Measurements from ENCODE around the gene GALNT5.

Gene GALNT5

DNA sequence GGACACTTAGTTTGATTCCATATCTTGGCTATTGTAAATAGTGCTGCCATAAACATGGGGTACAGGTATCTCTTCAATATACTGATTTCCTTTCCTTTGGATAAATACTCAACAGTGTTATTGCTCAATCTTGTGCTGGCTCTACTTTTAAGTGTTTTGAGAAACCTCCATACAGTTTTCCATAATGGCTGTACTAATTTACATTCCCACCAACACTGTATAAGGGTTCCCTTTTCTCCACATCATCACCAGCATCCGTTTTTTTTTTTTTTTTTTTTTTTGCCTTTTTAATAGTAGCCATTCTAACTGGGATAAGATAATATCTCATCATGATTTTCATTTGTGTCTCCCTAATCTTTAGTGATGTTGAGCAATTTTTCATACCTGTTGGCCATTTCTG is 29.9 kb upstream of the GALNT5 start:
- no peaks in the 10 kb centered on the region for H3K4me1 ChIP-seq (ENCODE audit: control insufficient read depth in 1 of 2, insufficient read depth in 2 of 2, low read length in 2 of 2)
- no peak overlapping the region for H4K8ac ChIP-seq (ENCODE audit: low read depth, low read length)
- H3K18ac ChIP-seq (ENCODE audit: low read length) = no peak overlapping the region
- H3K27me3 ChIP-seq (ENCODE audit: insufficient read depth, low read length) = no peaks in the 10 kb centered on the region
- no peak overlapping the region for H3K4ac ChIP-seq (ENCODE audit: low read depth, low read length)
- H2AFZ ChIP-seq (ENCODE audit: insufficient read depth, low read length, poor library complexity) = no peak overlapping the region
- no peak overlapping the region for H3K23ac ChIP-seq (ENCODE audit: low read length)
- H3K79me2 ChIP-seq (ENCODE audit: control insufficient read depth, insufficient read depth, low read length, poor library complexity) = no peaks in the 10 kb centered on the region
- no peak overlapping the region for H2AK5ac ChIP-seq (ENCODE audit: low read length)
- H4K91ac ChIP-seq (ENCODE audit: low read depth, low read length) = no peak overlapping the region
- no peak overlapping the region for H3K9ac ChIP-seq (ENCODE audit: low read length)
- no CpG with 5 or more reads among the region's 1 CpG for WGBS (ENCODE audit: extremely low coverage, insufficient coverage, insufficient read length)
- H2BK12ac ChIP-seq (ENCODE audit: low read length) = no peak overlapping the region
- H2BK120ac ChIP-seq (ENCODE audit: insufficient read depth, low read length, poor library complexity) = no peak overlapping the region
- no peak overlapping the region for H3K14ac ChIP-seq (ENCODE audit: low read length)
- DNase-seq = no peak
- H3K27ac ChIP-seq (ENCODE audit: low read depth, low read length) = no peak overlapping the region
- H4K12ac ChIP-seq (ENCODE audit: low read depth, low read length) = no peak overlapping the region
- H3K36me3 ChIP-seq (ENCODE audit: control insufficient read depth in 1 of 2, insufficient read depth in 2 of 2, low read length in 2 of 2) = no peaks in the 10 kb centered on the region
- no peak overlapping the region for H3K4me2 ChIP-seq (ENCODE audit: low read length)
- H2BK5ac ChIP-seq (ENCODE audit: low read depth, low read length, poor library complexity) = no peak overlapping the region
- H3K9me3 ChIP-seq (ENCODE audit: insufficient read depth, low read depth, low read length) = no peaks in the 10 kb centered on the region
- no peaks in the 10 kb centered on the region for H3K79me1 ChIP-seq (ENCODE audit: low read length)
- H3K4me3 ChIP-seq (ENCODE audit: low read depth, low read length) = no peak overlapping the region

DNA sequence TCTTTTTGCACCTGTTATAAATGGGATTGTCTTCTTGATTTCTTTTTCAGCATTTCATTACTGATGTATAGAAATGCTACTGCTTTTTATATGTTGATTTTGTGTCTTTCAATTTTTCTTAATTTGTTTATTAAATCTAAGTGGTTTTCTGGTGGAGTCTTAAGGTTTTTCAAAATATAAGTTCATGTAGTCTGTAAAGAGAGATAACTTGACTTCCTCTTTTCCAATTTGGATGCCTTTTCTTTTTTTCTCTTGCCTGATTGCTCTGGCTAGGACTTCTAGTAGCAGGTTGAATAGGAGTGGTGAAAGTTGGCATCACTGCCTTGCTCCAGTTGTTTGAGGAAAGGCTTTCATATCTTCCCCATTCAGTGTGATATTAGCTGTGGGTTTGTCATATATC is 28.6 kb upstream of the GALNT5 start:
- Histone ChIP-seq H2AFZ (ENCODE audit: insufficient read depth, low read length, poor library complexity) (no peak overlapping the region), H4K12ac (ENCODE audit: low read depth, low read length) (no peak overlapping the region), H3K79me2 (ENCODE audit: control insufficient read depth, insufficient read depth, low read length, poor library complexity) (no peaks in the 10 kb centered on the region), H3K18ac (ENCODE audit: low read length) (no peak overlapping the region), H3K27me3 (ENCODE audit: insufficient read depth, low read length) (no peaks in the 10 kb centered on the region), H2BK5ac (ENCODE audit: low read depth, low read length, poor library complexity) (no peak overlapping the region), H3K14ac (ENCODE audit: low read length) (no peak overlapping the region), H3K27ac (ENCODE audit: low read depth, low read length) (no peak overlapping the region), H2AK5ac (ENCODE audit: low read length) (no peak overlapping the region), H3K9ac (ENCODE audit: low read length) (no peak overlapping the region), H3K23ac (ENCODE audit: low read length) (no peak overlapping the region), H4K91ac (ENCODE audit: low read depth, low read length) (no peak overlapping the region), H4K8ac (ENCODE audit: low read depth, low read length) (no peak overlapping the region), H3K9me3 (ENCODE audit: insufficient read depth, low read depth, low read length) (no peaks in the 10 kb centered on the region), H2BK12ac (ENCODE audit: low read length) (no peak overlapping the region), H3K4me3 (ENCODE audit: low read depth, low read length) (no peak overlapping the region), H3K4me2 (ENCODE audit: low read length) (no peak overlapping the region), H2BK120ac (ENCODE audit: insufficient read depth, low read length, poor library complexity) (no peak overlapping the region), H3K36me3 (ENCODE audit: control insufficient read depth in 1 of 2, insufficient read depth in 2 of 2, low read length in 2 of 2) (no peaks in the 10 kb centered on the region), H3K4ac (ENCODE audit: low read depth, low read length) (no peak overlapping the region), H3K79me1 (ENCODE audit: low read length) (no peaks in the 10 kb centered on the region), H3K4me1 (ENCODE audit: control insufficient read depth in 1 of 2, insufficient read depth in 2 of 2, low read length in 2 of 2) (no peaks in the 10 kb centered on the region)
- DNase-seq = no peak

DNA sequence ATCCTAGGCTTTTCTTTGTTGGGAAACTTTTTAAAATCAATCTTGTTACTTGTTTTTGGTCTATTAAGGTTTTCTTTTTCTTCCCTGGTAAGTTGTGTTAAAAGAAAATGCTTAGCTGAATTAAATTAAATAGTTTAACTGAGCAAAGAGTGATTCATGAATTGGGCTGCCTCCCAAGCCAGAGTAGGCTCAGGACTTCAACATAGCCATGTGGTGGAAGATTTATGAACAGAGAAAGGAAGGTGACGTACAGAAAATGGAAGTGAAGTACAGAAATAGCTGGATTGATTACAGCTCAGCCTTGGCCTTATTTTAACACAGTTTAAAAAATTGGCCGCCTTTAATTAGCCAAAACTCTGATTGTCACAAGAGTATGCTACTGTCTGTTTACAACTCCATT is 27.9 kb upstream of the GALNT5 start:
- H4K8ac ChIP-seq (ENCODE audit: low read depth, low read length) = no peak overlapping the region
- no peak overlapping the region for H3K23ac ChIP-seq (ENCODE audit: low read length)
- H2BK5ac ChIP-seq (ENCODE audit: low read depth, low read length, poor library complexity) = no peak overlapping the region
- no peak overlapping the region for H3K4me3 ChIP-seq (ENCODE audit: low read depth, low read length)
- no peak overlapping the region for H3K4me2 ChIP-seq (ENCODE audit: low read length)
- no peak overlapping the region for H3K14ac ChIP-seq (ENCODE audit: low read length)
- H4K12ac ChIP-seq (ENCODE audit: low read depth, low read length) = no peak overlapping the region
- H3K4ac ChIP-seq (ENCODE audit: low read depth, low read length) = no peak overlapping the region
- H3K79me2 ChIP-seq (ENCODE audit: control insufficient read depth, insufficient read depth, low read length, poor library complexity) = no peaks in the 10 kb centered on the region
- H3K27ac ChIP-seq (ENCODE audit: low read depth, low read length) = no peak overlapping the region
- no peak overlapping the region for H2AK5ac ChIP-seq (ENCODE audit: low read length)
- no peak overlapping the region for H3K9ac ChIP-seq (ENCODE audit: low read length)
- H3K9me3 ChIP-seq (ENCODE audit: insufficient read depth, low read depth, low read length) = no peaks in the 10 kb centered on the region
- no CpG with 5 or more reads among the region's 2 CpGs for WGBS (ENCODE audit: extremely low coverage, insufficient coverage, insufficient read length)
- no peaks in the 10 kb centered on the region for H3K36me3 ChIP-seq (ENCODE audit: control insufficient read depth in 1 of 2, insufficient read depth in 2 of 2, low read length in 2 of 2)
- no peaks in the 10 kb centered on the region for H3K79me1 ChIP-seq (ENCODE audit: low read length)
- H3K18ac ChIP-seq (ENCODE audit: low read length) = no peak overlapping the region
- no peak for DNase-seq
- no peaks in the 10 kb centered on the region for H3K27me3 ChIP-seq (ENCODE audit: insufficient read depth, low read length)
- no peak overlapping the region for H2BK12ac ChIP-seq (ENCODE audit: low read length)
- no peak overlapping the region for H2AFZ ChIP-seq (ENCODE audit: insufficient read depth, low read length, poor library complexity)
- no peaks in the 10 kb centered on the region for H3K4me1 ChIP-seq (ENCODE audit: control insufficient read depth in 1 of 2, insufficient read depth in 2 of 2, low read length in 2 of 2)
- H2BK120ac ChIP-seq (ENCODE audit: insufficient read depth, low read length, poor library complexity) = no peak overlapping the region
- H4K91ac ChIP-seq (ENCODE audit: low read depth, low read length) = no peak overlapping the region

DNA sequence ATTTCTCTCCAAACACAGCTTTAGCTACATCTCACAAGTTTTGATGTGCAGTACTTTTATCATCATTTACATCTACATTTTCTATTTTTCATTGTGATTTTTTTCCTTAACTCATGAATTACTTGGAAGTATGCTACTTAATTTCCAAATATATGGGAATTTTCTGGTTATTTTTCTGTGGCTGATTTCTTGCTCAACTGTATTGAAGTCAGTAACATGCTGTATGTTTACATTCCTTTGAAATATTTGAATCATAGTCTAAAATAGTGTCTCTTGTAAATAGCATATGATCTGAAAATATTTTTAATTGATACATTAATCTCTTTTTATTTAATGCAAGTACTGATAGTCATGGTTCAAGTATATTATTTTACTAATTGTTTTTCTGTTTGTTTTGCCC is 26.0 kb upstream of the GALNT5 start:
- Histone ChIP-seq H3K27ac (ENCODE audit: low read depth, low read length) (no peak overlapping the region), H2BK12ac (ENCODE audit: low read length) (no peak overlapping the region)

DNA sequence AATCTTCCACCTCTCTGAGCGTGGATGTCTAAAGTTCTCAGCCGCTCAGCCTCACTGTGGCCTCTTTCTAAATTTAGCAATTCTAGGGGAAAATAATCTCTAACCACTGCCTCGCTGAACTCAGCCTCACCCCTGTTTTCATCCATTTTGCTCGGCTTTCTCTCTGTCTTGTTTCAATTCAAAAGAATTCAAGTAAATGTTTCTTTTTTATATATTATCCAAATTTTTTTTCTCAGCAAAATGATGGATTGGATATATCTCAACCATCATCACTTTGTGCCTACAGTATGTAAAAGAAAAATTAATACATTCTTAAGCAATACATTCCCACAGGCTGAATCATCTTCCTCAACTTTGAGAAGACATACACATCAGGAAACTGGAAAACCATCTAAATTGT is 24.0 kb upstream of the GALNT5 start:
- Histone ChIP-seq H4K12ac (ENCODE audit: low read depth, low read length) (no peak overlapping the region), H3K79me2 (ENCODE audit: control insufficient read depth, insufficient read depth, low read length, poor library complexity) (no peaks in the 10 kb centered on the region), H3K4me2 (ENCODE audit: low read length) (no peak overlapping the region), H3K79me1 (ENCODE audit: low read length) (no peaks in the 10 kb centered on the region), H3K14ac (ENCODE audit: low read length) (no peak overlapping the region), H3K27ac (ENCODE audit: low read depth, low read length) (no peak overlapping the region), H3K4ac (ENCODE audit: low read depth, low read length) (no peak overlapping the region), H2BK5ac (ENCODE audit: low read depth, low read length, poor library complexity) (no peak overlapping the region), H3K4me3 (ENCODE audit: low read depth, low read length) (no peak overlapping the region), H3K9ac (ENCODE audit: low read length) (no peak overlapping the region), H3K36me3 (ENCODE audit: control insufficient read depth in 1 of 2, insufficient read depth in 2 of 2, low read length in 2 of 2) (no peaks in the 10 kb centered on the region), H3K18ac (ENCODE audit: low read length) (no peak overlapping the region), H3K27me3 (ENCODE audit: insufficient read depth, low read length) (no peaks in the 10 kb centered on the region), H2BK120ac (ENCODE audit: insufficient read depth, low read length, poor library complexity) (no peak overlapping the region), H3K23ac (ENCODE audit: low read length) (no peak overlapping the region), H3K9me3 (ENCODE audit: insufficient read depth, low read depth, low read length) (no peaks in the 10 kb centered on the region), H4K91ac (ENCODE audit: low read depth, low read length) (no peak overlapping the region), H3K4me1 (ENCODE audit: control insufficient read depth in 1 of 2, insufficient read depth in 2 of 2, low read length in 2 of 2) (no peaks in the 10 kb centered on the region), H4K8ac (ENCODE audit: low read depth, low read length) (no peak overlapping the region), H2AK5ac (ENCODE audit: low read length) (no peak overlapping the region), H2BK12ac (ENCODE audit: low read length) (no peak overlapping the region), H2AFZ (ENCODE audit: insufficient read depth, low read length, poor library complexity) (no peak overlapping the region)
- no peak for DNase-seq
- no CpG with 5 or more reads among the region's 4 CpGs for WGBS (ENCODE audit: extremely low coverage, insufficient coverage, insufficient read length)

More for the DNA sequence above, 26.0 kb upstream of the GALNT5 start:
- H3K4me3 ChIP-seq (ENCODE audit: low read depth, low read length) = no peak overlapping the region
- no peak overlapping the region for H2BK120ac ChIP-seq (ENCODE audit: insufficient read depth, low read length, poor library complexity)
- H4K12ac ChIP-seq (ENCODE audit: low read depth, low read length) = no peak overlapping the region
- H3K18ac ChIP-seq (ENCODE audit: low read length) = no peak overlapping the region
- H3K4ac ChIP-seq (ENCODE audit: low read depth, low read length) = no peak overlapping the region
- no peak overlapping the region for H3K4me2 ChIP-seq (ENCODE audit: low read length)
- no peak overlapping the region for H3K23ac ChIP-seq (ENCODE audit: low read length)
- no peaks in the 10 kb centered on the region for H3K36me3 ChIP-seq (ENCODE audit: control insufficient read depth in 1 of 2, insufficient read depth in 2 of 2, low read length in 2 of 2)
- no peak overlapping the region for H4K8ac ChIP-seq (ENCODE audit: low read depth, low read length)
- no peak overlapping the region for H2BK5ac ChIP-seq (ENCODE audit: low read depth, low read length, poor library complexity)
- no peaks in the 10 kb centered on the region for H3K79me2 ChIP-seq (ENCODE audit: control insufficient read depth, insufficient read depth, low read length, poor library complexity)
- H3K4me1 ChIP-seq (ENCODE audit: control insufficient read depth in 1 of 2, insufficient read depth in 2 of 2, low read length in 2 of 2) = no peaks in the 10 kb centered on the region
- DNase-seq = no peak
- no peak overlapping the region for H3K14ac ChIP-seq (ENCODE audit: low read length)
- no peak overlapping the region for H2AFZ ChIP-seq (ENCODE audit: insufficient read depth, low read length, poor library complexity)
- no peak overlapping the region for H2AK5ac ChIP-seq (ENCODE audit: low read length)
- no peak overlapping the region for H3K9ac ChIP-seq (ENCODE audit: low read length)
- H3K9me3 ChIP-seq (ENCODE audit: insufficient read depth, low read depth, low read length) = no peaks in the 10 kb centered on the region
- no peaks in the 10 kb centered on the region for H3K27me3 ChIP-seq (ENCODE audit: insufficient read depth, low read length)
- no peak overlapping the region for H4K91ac ChIP-seq (ENCODE audit: low read depth, low read length)
- H3K79me1 ChIP-seq (ENCODE audit: low read length) = no peaks in the 10 kb centered on the region
